CD4-positive, alpha-beta T cell (primary cell): Measurements from ENCODE around the gene C19orf73. TPM values are rescaled to one million over a fixed set of nuclear protein-coding genes. Genes with fewer than 3 reads are reported as not detected.

Source experiments
- ATAC-seq: fragments of 200-7000 bp; cut with Tn5 transposase; one replicate; pipeline ENCODE4 v1.10.0; 2022; ENCODE audit warnings: mild to moderate bottlenecking; ENCODE audit not compliant: poor library complexity
- CTCF ChIA-PET: fragments of 350-600 bp; sonication (Branson Sonifier 250); formaldehyde crosslinking; loops from one replicate; lab custom pipeline; 2021; ENCODE audit warnings: antibody characterized with exemption, inconsistent platforms; lab: Charles Lee
- POLR2A ChIA-PET: fragments of 350-600 bp; sonication (Branson Sonifier 250); formaldehyde crosslinking; loops from one replicate; lab custom pipeline; 2021; ENCODE audit warnings: antibody characterized with exemption, inconsistent platforms; lab: Charles Lee
- DNase-seq, 14 experiments: peaks; one replicate each; pipeline ENCODE4 v3.0.0-alpha.2; 2013 to 2020; ENCODE audit warnings: mixed read lengths in 2 of 14
- H3K27ac ChIP-seq, 2 donors: one replicate each; pipeline versions ENCODE4 v1.5.1 to v1.7.0; 2013; ENCODE audit warnings: low read length in 2 of 2, low read depth in 1 of 2, mild to moderate bottlenecking in 1 of 2
- H3K27me3 ChIP-seq, 2 experiments: 1 replicate in 1 of 2; 2 replicates in 1 of 2; pipeline versions ENCODE4 v1.6.1 to v1.7.0; 2013; ENCODE audit warnings: low read length in 2 of 2, control low read depth in 1 of 2, mild to moderate bottlenecking in 1 of 2, moderate library complexity in 1 of 2; ENCODE audit not compliant: insufficient read depth in 2 of 2, control insufficient read depth in 1 of 2
- H3K36me3 ChIP-seq: one replicate; pipeline ENCODE4 v1.6.1; 2013; ENCODE audit warnings: low read length, control low read depth; ENCODE audit not compliant: insufficient read depth
- H3K4me1 ChIP-seq: one replicate; pipeline ENCODE4 v1.6.1; 2013; ENCODE audit warnings: low read length, control low read depth; ENCODE audit not compliant: insufficient read depth
- H3K4me3 ChIP-seq: one replicate; pipeline ENCODE4 v1.5.1; 2013; ENCODE audit warnings: mild to moderate bottlenecking, low read length, moderate library complexity
- H3K9me3 ChIP-seq, 2 experiments: 1 replicate in 1 of 2; 2 replicates in 1 of 2; pipeline versions ENCODE4 v1.6.1 to v1.7.0; 2013; ENCODE audit warnings: low read length in 2 of 2, mild to moderate bottlenecking in 2 of 2, control low read depth in 1 of 2, moderate library complexity in 1 of 2; ENCODE audit not compliant: control insufficient read depth in 1 of 2, insufficient read depth in 1 of 2
- H3K27ac Mint-ChIP-seq: one replicate; pipeline ENCODE4 v1.8.0; 2020; ENCODE audit warnings: mixed read lengths
- H3K27me3 Mint-ChIP-seq: one replicate; pipeline ENCODE4 v1.8.0; 2021; ENCODE audit warnings: mixed read lengths
- H3K36me3 Mint-ChIP-seq: one replicate; pipeline ENCODE4 v1.8.0; 2021; ENCODE audit warnings: low read depth, mixed read lengths
- H3K4me1 Mint-ChIP-seq: one replicate; pipeline ENCODE4 v1.8.0; 2021; ENCODE audit warnings: low read depth, mixed read lengths
- H3K4me3 Mint-ChIP-seq: one replicate; pipeline ENCODE4 v1.8.0; 2020; ENCODE audit warnings: mild to moderate bottlenecking, mixed read lengths
- H3K9me3 Mint-ChIP-seq: one replicate; pipeline ENCODE4 v1.8.0; 2020; ENCODE audit warnings: mixed read lengths
- CTCF ChIP-seq: fragments of 200-600 bp; IDR thresholded peaks from one replicate; pipeline ENCODE4 v1.8.0; 2022; ENCODE audit warnings: antibody characterized with exemption, mild to moderate bottlenecking
- intact Hi-C, 2 experiments: fragments of 100-400 bp; cut with DNase I in 1 of 2; cut with micrococcal nuclease in 1 of 2; formaldehyde crosslinking; loops; one replicate each; pipeline versions ENCODE4 v1.15.1 to v1.9.0; 2023 to 2025; cut with DNase I, micrococcal nuclease
- total RNA-seq, 174 experiments: library from RNA in 2 of 174; stranded (reverse) in 2 of 174; gene quantifications; one replicate each; pipeline ENCODE4 v1.2.3 and lab custom pipeline; 2021 to 2026

C19orf73 gene
- total RNA-seq, 2 experiments from 2014 or later: 1.5 to 2.3 TPM

- Mint-ChIP-seq H3K36me3 (no peaks in the 10 kb centered on the region), H3K4me1 (peaks cover 32% of the 10 kb centered on the region), H3K4me3 (peak overlapping the region; percentile 82), H3K9me3 (no peaks in the 10 kb centered on the region), H3K27me3 (no peaks in the 10 kb centered on the region), H3K27ac (peak overlapping the region; percentile 11)
- intact Hi-C loops: no loop called here
- H3K36me3 ChIP-seq: no peaks in the 10 kb centered on the region
- CTCF ChIA-PET: interaction anchor here (3.1 kb wide), 1 partner anchor 14 kb away, joined by 8 read pairs; no protein-coding TSS in a partner anchor
- H3K4me3 ChIP-seq: no peak overlapping the region
- H3K4me1 ChIP-seq: peaks cover 34% of the 10 kb centered on the region
- TF ChIP-seq CTCF: no peak
- H3K9me3 ChIP-seq: no peaks in the 10 kb centered on the region
- H3K27ac ChIP-seq: no peak overlapping the region
- no peak for DNase-seq
- ATAC-seq: no peak
- POLR2A ChIA-PET: no interaction called here
- no peaks in the 10 kb centered on the region for H3K27me3 ChIP-seq
Observed at GRCh38 chr19:49120868-49121267, 1.9 kb upstream of the C19orf73 start.

- intact Hi-C loops: no loop called here
- H3K27ac ChIP-seq: no peak overlapping the region
- H3K36me3 ChIP-seq: no peaks in the 10 kb centered on the region
- no peak for DNase-seq
- Mint-ChIP-seq H3K4me3 (peak overlapping the region; percentile 82), H3K36me3 (no peaks in the 10 kb centered on the region), H3K27me3 (no peaks in the 10 kb centered on the region), H3K9me3 (no peaks in the 10 kb centered on the region), H3K27ac (peak overlapping the region; percentile 11), H3K4me1 (peaks cover 34% of the 10 kb centered on the region)
- no peak overlapping the region for H3K4me3 ChIP-seq
- TF ChIP-seq CTCF: no peak
- ChIA-PET CTCF (interaction anchor here (1.5 to 3.1 kb wide), 2 partner anchors 14 to 23 kb away, joined by 3 to 8 read pairs; no protein-coding TSS in a partner anchor), POLR2A (interaction anchor here (1.0 to 1.2 kb wide), 2 partner anchors 8 to 27 kb away, joined by 5 to 6 read pairs; no protein-coding TSS in a partner anchor)
- peaks cover 34% of the 10 kb centered on the region for H3K4me1 ChIP-seq
- no peaks in the 10 kb centered on the region for H3K27me3 ChIP-seq
- H3K9me3 ChIP-seq: no peaks in the 10 kb centered on the region
- no peak for ATAC-seq
Observed at GRCh38 chr19:49120325-49120683, 1.4 kb upstream of the C19orf73 start.

GRCh38 chr19:49119411-49120324, 725 bp upstream of the C19orf73 start, which contains the start of gene PPFIA3:
Gene PPFIA3 (plus strand): TSS chr19:49119544. CDS start chr19:49127874, 8,330 bp downstream.
- peak in 4 of 14 experiments; percentile 19 to 63 (median 48) for DNase-seq
- Histone ChIP-seq H3K9me3 (no peaks in the 10 kb centered on the region), H3K27ac (peak within 1 kb of the TSS; percentile 89 to 92), H3K4me3 (peak within 1 kb of the TSS; percentile 69), H3K27me3 (no peaks in the 10 kb centered on the region), H3K4me1 (peaks cover 41% of the 10 kb centered on the region), H3K36me3 (no peaks in the 10 kb centered on the region)
- intact Hi-C loops: loop anchor here in 1 of 2 experiments (1.0 to 10.0 kb wide), 3 partner anchors 9 to 645 kb away; partner anchors contain the start of gene DBP
- ATAC-seq: no peak
- peak within 1 kb of the TSS; percentile 82 for H3K27ac Mint-ChIP-seq
- H3K4me1 Mint-ChIP-seq: peaks cover 37% of the 10 kb centered on the region
- peak within 1 kb of the TSS; percentile 92 for H3K4me3 Mint-ChIP-seq
- ChIA-PET CTCF (interaction anchor here (1.5 to 3.1 kb wide), 3 partner anchors 8 to 22 kb away, joined by 3 to 8 read pairs (median 7); no protein-coding TSS in a partner anchor), POLR2A (interaction anchor here (1.0 to 1.2 kb wide), 2 partner anchors 8 to 27 kb away, joined by 5 to 6 read pairs; no protein-coding TSS in a partner anchor)
- no peaks in the 10 kb centered on the region for H3K9me3 Mint-ChIP-seq
- H3K27me3 Mint-ChIP-seq: no peaks in the 10 kb centered on the region
- H3K36me3 Mint-ChIP-seq: no peaks in the 10 kb centered on the region
- no peak for TF ChIP-seq CTCF
